ENCODE data around the gene RCL1.

The RCL1 gene

DNA sequence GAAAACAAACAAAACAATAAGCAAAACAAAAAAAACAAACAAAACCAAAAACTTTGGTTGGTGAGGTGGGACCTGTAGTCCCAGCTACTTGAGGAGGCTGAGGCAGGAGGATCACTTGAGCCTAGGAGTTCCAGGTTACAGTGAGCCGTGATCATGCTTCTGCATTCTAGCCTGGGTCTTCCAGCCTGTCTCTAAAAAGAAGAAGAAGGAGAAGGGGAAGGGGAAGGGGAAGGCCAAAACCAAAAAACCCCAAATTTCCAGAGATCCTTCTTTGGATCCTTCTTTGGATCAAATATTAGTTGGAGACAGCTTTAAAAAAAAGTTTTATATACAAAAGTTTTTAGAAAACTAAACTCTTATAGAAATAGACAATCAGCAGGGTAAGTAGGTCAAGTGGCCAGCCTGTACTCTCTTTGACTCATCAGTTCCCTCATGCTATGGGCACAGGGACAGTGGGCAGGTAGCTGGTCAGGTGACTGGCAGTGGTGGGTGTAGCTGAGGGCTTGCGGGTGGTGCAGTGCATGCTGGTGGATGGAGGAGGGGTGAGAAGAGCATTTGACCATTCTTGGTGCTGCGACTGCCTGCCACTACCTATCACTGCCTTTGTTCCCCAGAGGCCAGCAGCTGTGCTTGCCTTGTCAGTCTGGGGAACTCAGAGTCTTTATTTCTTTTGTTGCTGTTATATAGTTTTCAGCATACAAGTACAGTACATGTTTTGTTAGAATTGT is 12.6 kb downstream of the RCL1 start:
- DNase-seq (ENCODE audit: insufficient read length, low spot score): no peak
- FAIRE-seq: no peak

DNA sequence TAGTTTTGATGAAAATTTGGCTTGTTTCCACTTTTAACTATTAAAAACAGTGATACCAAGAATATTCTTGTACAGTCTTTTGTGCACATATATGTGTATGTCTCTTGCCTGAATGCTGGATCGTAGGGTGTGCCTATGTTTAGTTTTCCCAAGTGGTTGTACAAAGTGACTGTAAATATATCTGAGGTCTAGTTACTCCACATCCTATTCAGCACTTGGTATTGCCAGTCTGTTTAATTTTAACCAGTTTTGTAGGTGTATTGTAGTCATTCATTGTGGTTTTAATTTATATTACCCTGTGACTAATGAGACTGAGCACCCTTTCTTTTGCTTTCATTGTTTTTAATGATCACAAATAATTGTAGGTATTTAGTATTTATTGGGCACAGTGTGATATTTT is 17.8 kb downstream of the RCL1 start:
- DNase-seq (ENCODE audit: insufficient read length, low spot score) (no peak), FAIRE-seq (peak; percentile 53)

DNA sequence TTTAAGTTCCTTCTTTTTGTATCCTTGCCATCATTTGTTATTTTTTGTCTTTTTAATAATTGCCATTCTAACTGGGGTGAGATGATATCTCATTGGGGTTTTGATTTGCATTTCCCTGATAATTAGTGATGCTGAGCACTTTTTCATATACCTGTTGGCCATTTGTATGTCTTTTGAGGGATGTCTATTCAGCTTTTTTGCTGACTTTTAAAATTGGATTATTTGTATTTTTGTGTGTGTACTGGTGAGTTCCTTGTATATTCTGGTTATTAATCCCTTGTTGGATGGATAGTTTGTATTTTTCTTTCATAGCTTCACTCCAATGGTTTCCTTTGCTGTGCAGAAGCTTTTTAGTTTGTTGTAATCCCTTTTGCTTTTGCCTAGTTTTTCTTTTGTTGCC is 19.1 kb downstream of the RCL1 start:
- DNase-seq (ENCODE audit: insufficient read length, low spot score) (no peak), FAIRE-seq (peak; percentile 68)

DNA sequence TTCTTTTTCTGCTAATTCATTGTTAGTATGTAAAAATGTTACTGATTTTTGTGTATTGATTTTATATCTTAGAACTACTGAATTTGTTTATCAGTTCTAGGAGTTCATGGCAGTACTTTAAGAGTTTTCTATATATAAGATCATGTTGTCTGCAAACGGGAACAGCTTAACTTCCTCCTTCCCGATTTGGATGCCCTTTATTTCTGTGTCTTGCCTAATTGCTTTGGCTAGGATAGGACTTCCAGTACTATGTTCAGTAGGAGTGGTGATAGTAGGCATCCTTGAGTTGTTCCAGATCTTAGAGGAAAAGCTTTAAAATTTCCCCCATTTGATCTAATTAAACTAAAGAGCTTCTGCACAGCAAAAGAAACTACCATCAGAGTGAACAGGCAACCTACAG is 20.1 kb downstream of the RCL1 start:
- peak; percentile 79 for FAIRE-seq
- DNase-seq (ENCODE audit: insufficient read length, low spot score): no peak

DNA sequence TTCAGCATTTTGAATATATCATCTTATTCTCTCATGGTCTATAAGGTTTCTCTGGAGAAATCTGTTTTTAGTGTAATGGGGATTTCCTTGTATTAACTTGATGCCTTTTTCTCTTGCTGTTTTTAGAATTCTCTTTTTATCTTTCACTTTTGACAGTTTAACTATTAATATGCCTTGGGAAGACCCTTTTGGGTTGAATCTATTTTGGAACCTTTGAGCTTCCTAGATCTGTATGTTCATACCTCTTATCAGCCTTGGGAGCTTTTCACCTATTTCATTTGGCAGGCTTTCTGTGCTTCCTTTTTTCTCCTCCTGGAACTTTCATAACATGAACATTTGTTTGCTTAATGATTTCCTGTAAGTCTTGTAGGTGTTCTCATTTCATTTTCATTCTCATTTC is 22.2 kb downstream of the RCL1 start:
- DNase-seq (ENCODE audit: insufficient read length, low spot score): no peak
- FAIRE-seq: peak; percentile 94

DNA sequence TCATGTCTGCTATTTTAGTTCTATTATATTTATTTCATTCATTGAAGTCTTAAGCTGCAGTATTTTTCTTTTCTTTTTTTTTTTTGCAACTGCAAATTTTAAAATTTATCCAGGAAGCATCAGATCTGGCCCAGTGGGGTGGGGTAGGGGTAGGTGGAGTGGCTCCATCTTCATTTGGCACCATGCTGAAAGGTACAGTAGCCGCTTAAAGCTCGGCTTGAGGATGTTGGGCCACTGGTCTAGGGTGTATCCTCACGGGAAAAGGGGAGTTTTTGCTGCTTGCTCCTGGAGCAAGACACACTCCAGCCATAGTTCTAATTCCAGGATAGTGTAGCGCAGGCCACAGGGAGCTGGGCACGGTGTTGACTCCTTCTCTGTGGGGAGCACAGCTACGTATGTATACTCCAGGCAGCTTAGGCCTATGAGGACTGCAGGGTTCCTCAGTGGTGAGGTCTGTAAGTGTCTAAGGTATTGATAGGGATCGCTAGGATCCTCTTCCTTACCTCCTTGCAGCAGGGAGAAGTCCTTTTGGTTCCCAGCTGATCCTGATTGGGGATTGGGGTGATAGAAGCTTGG is 22.7 kb downstream of the RCL1 start:
- DNase-seq (ENCODE audit: insufficient read length, low spot score) (no peak), FAIRE-seq (peak; percentile 84)

DNA sequence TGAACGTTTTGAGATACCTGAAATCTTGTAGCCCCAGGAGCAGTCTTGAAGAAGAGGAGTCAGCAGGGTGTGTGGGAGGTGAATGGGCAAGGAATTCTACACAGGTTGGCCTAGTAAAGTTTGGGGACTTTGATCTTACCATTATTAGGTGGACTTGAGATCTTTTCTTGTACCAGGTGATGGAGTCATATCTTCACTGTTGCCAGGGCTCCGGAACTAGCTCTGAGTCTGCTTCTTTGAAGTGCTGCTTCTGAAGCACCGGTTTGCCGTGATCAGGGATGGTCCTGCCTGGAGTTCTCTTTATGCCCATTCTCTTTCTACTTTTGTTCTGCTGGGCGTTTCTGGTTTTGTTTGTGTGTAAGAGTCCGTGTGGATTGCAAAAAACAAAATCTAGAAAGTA is 27.4 kb downstream of the RCL1 start:
- peak; percentile 58 for FAIRE-seq
- DNase-seq (ENCODE audit: insufficient read length, low spot score): no peak

DNA sequence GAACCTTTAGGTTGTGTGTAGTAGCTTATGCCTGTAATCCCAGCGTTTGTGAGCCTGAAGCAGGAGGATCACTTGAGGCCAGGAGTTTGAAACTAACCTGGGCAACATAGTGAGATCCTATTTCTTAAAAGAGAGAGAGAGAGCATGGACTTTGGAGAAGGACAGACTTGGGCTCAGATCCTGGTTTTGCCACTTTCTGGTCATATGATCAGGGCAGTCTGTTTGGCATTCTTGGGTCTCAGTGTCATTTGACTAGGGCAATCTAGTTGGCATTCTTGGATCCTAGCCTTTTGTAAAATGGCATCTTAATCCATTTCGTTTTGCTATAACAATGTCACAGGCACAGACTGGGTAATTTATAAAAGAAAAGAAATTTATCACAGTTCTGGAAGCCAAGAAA is 28.4 kb downstream of the RCL1 start:
- FAIRE-seq: no peak
- no peak for DNase-seq (ENCODE audit: insufficient read length, low spot score)

DNA sequence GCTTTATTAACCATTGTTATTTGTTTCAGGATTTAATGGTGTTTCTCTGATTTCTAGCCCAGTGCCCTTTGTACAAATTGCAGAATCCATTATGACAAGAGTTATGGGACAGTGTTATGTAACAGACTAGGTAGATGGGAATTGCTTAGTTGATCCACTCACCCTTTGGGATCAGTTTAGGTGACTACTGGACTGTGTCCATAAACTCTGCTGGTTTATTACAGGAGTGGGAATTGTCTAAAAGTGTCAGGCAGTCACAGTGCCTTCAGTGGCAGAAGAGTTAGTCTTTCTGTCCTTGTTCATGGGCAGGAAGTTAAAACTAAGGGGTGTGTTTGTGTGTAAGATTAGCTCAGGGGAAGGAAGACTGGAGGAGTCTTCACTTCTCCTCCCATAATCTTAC is 29.3 kb downstream of the RCL1 start:
- no peak for DNase-seq (ENCODE audit: insufficient read length, low spot score)
- peak; percentile 89 for FAIRE-seq

DNA sequence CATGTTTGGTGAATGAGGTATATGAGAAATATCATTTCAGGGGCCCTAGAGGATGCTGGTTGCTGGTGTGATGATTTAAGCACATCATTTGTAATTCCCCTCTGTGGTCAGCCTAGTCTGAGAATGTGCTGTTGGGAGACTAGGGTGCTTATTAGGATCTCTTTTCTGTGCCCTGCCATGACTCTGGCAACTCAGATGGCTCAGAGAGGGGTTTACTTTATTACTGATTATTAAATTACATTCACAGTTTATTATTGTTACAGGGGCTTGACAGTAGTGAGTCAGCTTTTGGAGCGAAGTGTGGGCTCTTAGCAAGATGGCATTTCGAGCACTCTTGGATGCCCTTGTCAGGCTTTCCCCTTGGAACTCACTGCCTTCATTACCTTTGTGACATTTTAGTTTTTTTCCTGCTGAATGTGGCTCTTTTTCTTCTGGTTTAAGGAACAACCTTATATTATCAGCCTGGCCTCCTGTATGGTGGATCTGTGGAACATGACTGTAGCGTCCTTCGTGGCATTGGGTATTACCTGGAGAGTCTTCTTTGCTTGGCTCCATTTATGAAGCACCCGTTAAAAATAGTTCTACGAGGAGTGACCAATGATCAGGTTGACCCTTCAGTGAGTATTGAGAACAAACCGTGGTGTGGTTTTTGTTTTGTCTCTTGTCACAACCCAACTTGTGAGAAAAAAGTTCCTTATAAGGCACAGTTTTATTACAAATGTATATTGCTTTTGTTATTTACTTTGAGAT is 33.8 kb downstream of the RCL1 start:
- DNase-seq (ENCODE audit: insufficient read length, low spot score) (no peak), FAIRE-seq (no peak)

DNA sequence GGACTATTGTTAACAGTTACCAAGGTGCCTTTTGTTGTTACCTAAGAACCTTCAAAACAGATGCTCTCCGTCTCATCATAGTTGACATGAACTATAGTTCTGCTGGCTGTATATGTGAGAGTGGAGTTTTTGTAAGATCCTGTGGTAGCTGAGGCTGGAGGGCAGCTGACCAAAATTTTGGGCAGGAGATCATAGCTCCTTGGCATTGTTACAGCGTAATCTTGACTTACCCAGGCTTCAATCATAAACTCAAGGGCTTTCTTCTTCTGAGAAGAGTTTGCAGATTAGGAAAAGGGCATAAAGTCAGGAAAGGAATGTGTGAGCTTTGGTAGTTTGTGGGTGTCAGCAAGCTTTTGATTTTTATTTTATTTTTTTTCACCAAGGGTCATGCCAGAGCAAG is 34.5 kb downstream of the RCL1 start:
- FAIRE-seq: no peak

DNA sequence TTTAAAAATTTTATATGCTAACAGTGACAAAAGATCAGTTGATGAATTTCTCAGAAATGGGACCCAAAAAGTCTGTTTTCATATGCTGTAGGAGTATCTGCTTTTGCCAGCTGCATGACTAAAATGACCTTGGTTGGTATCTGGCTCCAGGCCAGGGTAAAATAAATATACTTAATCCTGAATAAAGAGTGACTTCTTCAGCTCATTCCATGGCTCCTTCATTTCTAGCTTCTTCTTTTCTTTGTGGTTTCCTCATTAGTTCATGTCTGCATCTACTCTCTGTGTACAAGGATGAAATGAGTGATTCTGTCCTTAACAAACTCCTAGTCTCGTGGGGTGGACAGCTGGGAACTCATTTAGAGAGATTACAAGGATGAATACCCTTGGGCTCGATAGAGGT is 36.0 kb downstream of the RCL1 start:
- DNase-seq (ENCODE audit: insufficient read length, low spot score): no peak
- FAIRE-seq: no peak

More for the DNA sequence above, 34.5 kb downstream of the RCL1 start:
- no peak for DNase-seq (ENCODE audit: insufficient read length, low spot score)

DNA sequence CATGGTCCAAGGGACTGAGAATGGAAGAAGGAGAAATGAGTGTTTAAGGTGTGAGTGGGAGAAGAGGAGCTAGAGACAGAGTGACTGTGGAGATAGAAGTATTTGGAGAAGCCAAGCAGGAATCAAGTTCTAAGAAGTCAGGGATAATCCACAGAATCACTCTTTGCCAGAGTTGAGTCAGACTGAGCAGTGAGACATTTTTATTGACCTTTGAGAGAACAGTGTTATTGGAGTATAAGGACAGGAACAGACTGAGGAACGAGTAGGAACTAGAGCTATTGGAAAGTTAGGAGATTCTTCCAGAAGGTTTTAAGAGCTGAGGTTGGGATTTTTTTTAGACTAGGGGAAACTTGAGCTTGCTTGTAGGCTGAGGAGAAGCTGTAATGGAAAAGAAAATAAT is 37.2 kb downstream of the RCL1 start:
- no peak for FAIRE-seq
- no peak for DNase-seq (ENCODE audit: insufficient read length, low spot score)

DNA sequence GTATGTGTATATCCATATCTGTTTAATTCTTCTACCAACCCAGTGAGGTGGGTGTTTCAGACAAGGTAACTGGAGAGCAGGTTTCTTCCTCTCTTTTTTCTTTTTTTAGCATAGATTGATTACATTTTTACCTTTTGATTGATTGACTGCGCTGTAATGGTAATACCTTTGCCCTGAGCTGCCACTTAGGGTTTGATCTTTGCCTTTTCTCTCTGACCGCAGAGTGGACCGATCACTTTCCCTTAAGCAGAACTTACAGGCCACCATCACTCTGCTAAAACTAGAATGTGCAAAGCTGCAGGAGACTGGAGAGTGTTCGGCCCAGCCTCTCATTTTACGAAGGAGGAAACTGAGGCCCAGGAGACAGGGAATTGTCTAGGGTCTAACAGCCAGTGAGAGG is 38.0 kb downstream of the RCL1 start:
- no peak for DNase-seq (ENCODE audit: insufficient read length, low spot score)

DNA sequence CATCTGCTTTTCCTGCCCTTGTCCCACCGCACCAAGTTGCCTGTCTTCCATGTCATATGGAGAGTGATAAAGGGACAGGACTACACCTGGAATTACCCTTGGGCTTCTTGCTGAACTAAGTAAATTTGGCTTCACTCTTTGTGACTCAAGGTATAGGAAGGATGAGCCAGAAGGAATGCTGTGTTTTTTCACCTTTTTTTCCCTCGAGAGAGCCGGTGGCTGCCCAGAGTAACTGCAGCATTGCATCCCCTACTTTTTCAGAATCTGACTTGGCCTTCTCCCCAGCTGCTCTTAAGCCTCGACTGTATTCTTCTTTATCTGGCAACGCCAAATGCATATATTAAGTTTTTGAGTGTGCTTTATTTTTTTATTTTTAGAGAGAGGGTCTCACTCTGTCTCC is 38.4 kb downstream of the RCL1 start:
- DNase-seq (ENCODE audit: insufficient read length, low spot score): no peak
- no peak for FAIRE-seq

More for the DNA sequence above, 38.0 kb downstream of the RCL1 start:
- no peak for FAIRE-seq

DNA sequence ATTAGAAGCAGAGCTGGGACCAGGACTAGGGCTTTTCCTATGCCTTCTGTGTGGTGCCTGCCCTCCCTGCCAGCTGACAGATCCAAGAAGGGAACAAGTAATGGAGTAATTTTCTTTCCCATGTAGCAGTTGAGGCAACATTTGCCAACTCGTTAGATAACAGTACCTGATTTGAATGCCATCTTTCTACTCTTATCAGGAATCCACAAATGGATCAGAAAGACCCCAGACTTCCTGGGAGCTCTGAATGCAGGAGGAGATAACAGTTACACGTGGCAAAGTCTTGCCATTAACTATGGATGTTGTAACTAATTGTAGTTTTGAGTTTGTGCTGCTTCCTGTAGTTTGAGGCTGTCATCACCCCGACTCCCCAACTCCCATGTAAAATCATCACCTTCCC is 39.2 kb downstream of the RCL1 start:
- FAIRE-seq: no peak
- DNase-seq (ENCODE audit: insufficient read length, low spot score): no peak

DNA sequence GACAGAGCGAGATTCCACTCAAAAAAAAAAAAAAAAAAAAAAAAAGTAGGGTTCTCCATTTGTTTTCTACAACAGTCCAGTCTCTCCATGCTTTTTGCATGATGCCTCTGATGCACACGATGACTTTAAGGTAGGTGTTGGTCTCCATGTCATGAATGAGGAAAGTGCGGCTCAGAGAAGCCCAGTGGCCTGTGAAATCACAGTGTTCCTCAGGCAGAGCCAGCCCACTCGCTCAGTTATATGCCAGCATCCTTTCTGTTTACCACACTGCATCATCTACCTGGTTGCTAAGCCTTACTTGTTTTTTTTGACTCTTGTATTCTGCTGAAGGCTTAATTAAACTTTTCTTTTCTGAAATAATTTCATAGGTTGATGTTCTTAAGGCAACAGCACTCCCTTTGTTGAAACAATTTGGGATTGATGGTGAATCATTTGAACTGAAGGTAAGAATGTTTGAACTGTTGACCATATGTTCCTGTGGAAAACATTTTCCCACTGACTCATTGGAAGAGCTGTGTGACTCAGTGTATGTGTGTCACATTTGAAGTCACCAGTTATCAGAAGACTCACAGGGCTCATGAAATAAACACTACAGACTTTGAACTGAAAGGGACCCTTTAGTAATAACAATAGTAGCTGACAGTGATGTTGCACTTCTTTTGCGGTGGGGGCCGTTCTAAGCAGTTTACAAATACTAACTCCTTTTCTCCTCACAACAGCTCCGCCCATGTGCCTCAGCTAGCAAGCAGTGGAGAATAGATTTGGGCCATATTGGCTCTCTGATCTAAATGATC is 40.2 kb downstream of the RCL1 start:
- FAIRE-seq (no peak), DNase-seq (ENCODE audit: insufficient read length, low spot score) (no peak)

DNA sequence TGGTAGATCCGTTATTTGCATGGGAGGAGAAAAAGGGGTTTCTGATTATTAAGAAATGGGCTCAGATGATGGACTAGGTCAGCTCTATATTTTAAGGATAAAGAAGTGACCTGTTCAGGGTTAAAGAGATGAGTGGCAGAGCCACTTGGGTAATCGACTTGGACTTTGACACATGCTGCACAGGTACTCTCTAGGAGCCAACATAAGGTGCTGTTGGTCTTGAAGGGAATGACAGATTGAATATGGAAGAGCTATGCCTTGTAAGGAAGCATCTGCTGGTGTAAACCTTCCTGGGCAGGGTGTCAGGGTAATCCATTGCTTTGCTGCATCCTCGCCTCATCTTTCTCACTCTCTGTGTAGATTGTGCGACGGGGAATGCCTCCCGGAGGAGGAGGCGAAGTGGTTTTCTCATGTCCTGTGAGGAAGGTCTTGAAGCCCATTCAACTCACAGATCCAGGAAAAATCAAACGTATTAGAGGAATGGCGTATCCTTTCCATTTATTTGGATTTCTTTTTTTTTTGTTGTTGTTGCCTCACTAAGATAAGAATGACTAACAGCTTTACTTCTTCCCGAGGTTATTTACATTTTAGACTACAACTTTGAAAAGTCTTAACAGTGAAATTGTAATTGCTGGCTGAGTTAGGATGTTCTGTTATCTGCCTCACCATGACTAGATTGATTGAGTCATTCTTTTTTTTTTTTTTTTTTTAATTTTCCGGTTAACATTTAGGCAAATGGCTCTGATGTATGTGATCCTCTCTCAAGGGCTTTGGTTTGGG is 41.2 kb downstream of the RCL1 start:
- FAIRE-seq (no peak), DNase-seq (ENCODE audit: insufficient read length, low spot score) (no peak)

DNA sequence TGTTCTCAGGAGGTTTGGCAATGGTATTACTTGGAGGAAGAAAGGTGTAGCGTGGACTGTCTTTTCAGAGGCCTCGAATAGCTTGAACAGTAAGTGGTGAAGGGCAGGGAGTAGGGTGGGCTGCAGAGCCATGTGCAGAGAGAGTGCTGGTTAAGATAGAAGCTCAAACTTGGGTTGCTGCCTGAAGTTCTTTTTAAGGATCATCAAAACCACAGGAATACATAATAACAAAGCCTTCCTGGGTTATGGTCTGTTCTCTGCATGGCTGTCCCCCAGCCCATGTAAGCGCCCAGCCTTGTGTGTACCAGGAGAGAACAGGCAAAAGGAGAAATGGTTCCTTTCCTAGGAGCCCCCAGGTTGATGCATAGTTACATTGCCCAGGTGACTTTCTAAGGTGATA is 43.9 kb downstream of the RCL1 start:
- no peak for FAIRE-seq
- no peak for DNase-seq (ENCODE audit: insufficient read length, low spot score)

Measured in GM19239 (cell line).